ENCODE measurements around the gene HIBCH. TPM values are rescaled to one million over a fixed set of nuclear protein-coding genes. Genes with fewer than 3 reads are reported as not detected.

The HIBCH gene
- total and polyA plus RNA-seq, 2 donors (not counting 3 experiments of a cell fraction or from before 2014, with no cell fraction given), result 6.4 to 24.7 TPM

DNA sequence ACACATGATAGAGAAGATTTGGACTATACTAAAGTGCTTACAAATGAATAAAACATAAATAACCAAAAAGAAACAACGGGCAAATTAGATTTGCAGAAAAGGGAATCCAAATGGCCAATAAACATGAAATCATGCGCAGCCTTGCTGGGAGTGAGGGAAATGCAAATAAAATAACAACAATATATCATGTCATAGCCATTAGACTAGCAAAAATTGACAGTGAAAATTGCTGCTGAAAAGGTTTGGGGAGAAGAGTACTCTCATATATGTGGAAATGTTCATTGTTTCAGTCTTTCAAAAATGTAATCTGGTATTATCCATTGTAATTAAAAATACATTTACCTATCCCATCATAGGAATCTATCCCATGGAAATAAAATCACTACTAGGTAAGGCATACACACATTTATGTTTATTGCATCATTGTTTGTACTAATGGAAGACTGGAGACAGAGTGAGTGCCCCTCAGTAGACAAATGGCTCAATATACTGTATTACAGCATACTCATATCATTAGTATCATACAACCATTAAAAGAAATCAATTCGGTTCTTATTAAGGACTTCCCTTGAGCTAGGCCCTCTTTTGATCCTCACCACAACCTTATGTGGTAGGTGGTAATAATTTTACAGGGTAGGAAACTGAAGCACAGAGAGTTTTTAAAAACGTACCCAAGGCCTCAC is 163.0 kb downstream of the HIBCH start:
- POLR2A ChIA-PET, result no interaction called here
- DNase-seq (ENCODE audit: low read depth, low spot score), result no peak
- H3K79me2 ChIP-seq (ENCODE audit: control insufficient read depth, insufficient read depth, low read length), result no peaks in the 10 kb centered on the region
- no peaks in the 10 kb centered on the region for H3K27me3 ChIP-seq (ENCODE audit: control insufficient read depth in 2 of 2, insufficient read depth in 2 of 2, low read length in 2 of 2)
- no peaks in the 10 kb centered on the region for H3K9me3 ChIP-seq (replicated peaks; ENCODE audit: control insufficient read depth, insufficient read depth, low read length)
- BruUV-seq (replicated peaks), result no TSS peak
- no peak overlapping the region for H3K4me3 ChIP-seq (replicated peaks in 1 of 3; ENCODE audit: insufficient read depth in 1 of 3, low read depth in 1 of 3, low read length in 3 of 3)
- no peaks in the 10 kb centered on the region for H3K4me1 ChIP-seq (ENCODE audit: control insufficient read depth, extremely low read depth, insufficient read depth, low read length)
- no peak overlapping the region for H3K27ac ChIP-seq (ENCODE audit: insufficient read depth, low read depth, low read length)
- TF ChIP-seq POLR2A (IDR thresholded peaks at IDR 0.05; ENCODE audit: low read depth, low read length), result no peak
- TF ChIP-seq MYC (IDR thresholded peaks at IDR 0.05; ENCODE audit: low read depth, low read length), result no peak
- TF ChIP-seq, protein P1, sequence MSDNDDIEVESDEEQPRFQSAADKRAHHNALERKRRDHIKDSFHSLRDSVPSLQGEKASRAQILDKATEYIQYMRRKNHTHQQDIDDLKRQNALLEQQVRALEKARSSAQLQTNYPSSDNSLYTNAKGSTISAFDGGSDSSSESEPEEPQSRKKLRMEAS (IDR thresholded peaks at IDR 0.05; ENCODE audit: insufficient read depth, insufficient read length), result no peak
- TF ChIP-seq JUN (IDR thresholded peaks at IDR 0.05; ENCODE audit: borderline replicate concordance, insufficient read depth, insufficient read length, low read depth), result no peak
- no peak for TF ChIP-seq EZH2 (IDR thresholded peaks at IDR 0.05; ENCODE audit: borderline replicate concordance, low read depth, low read length, severe bottlenecking)
- TF ChIP-seq GATA2 (IDR thresholded peaks at IDR 0.05; ENCODE audit: insufficient read depth, insufficient read length, low read depth, low read length), result no peak
- no peak for TF ChIP-seq FOS (IDR thresholded peaks at IDR 0.05; ENCODE audit: borderline replicate concordance, insufficient read depth, low read length)
- TF ChIP-seq POLR2AphosphoS5 (IDR thresholded peaks at IDR 0.05; ENCODE audit: insufficient read depth, low read depth, low read length), result no peak
- TF ChIP-seq, protein P2, sequence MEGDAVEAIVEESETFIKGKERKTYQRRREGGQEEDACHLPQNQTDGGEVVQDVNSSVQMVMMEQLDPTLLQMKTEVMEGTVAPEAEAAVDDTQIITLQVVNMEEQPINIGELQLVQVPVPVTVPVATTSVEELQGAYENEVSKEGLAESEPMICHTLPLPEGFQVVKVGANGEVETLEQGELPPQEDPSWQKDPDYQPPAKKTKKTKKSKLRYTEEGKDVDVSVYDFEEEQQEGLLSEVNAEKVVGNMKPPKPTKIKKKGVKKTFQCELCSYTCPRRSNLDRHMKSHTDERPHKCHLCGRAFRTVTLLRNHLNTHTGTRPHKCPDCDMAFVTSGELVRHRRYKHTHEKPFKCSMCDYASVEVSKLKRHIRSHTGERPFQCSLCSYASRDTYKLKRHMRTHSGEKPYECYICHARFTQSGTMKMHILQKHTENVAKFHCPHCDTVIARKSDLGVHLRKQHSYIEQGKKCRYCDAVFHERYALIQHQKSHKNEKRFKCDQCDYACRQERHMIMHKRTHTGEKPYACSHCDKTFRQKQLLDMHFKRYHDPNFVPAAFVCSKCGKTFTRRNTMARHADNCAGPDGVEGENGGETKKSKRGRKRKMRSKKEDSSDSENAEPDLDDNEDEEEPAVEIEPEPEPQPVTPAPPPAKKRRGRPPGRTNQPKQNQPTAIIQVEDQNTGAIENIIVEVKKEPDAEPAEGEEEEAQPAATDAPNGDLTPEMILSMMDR (IDR thresholded peaks at IDR 0.05; ENCODE audit: extremely low read depth in 1 of 2, insufficient read depth in 1 of 2, low read depth in 1 of 2, low read length in 2 of 2), result no peak
- H3K36me3 ChIP-seq (ENCODE audit: control insufficient read depth in 2 of 2, extremely low read depth in 1 of 2, insufficient read depth in 2 of 2, low read length in 2 of 2), result no peaks in the 10 kb centered on the region
- no peak overlapping the region for H2AFZ ChIP-seq (ENCODE audit: low read depth, low read length)
- H3K9me1 ChIP-seq (replicated peaks; ENCODE audit: control insufficient read depth, extremely low read depth, insufficient read depth, low read length), result no peaks in the 10 kb centered on the region
- no peak overlapping the region for H3K9ac ChIP-seq (replicated peaks; ENCODE audit: extremely low read depth, insufficient read depth, low read length)
- H4K20me1 ChIP-seq (replicated peaks; ENCODE audit: control insufficient read depth, extremely low read depth, insufficient read depth, low read length), result no peaks in the 10 kb centered on the region
- dilution Hi-C loops (cut with MboI; ENCODE audit: extremely low pct_ligation_motif_present, low sequenced_read_pairs) (no loop called here), intact Hi-C loops (cut with micrococcal nuclease) (no loop called here)
- no peak overlapping the region for H3K4me2 ChIP-seq (ENCODE audit: insufficient read depth, low read length)
- FAIRE-seq, result no peak
- CTCF ChIA-PET, result no interaction called here

Other genes starting within 250 kb of the HIBCH start
- 32.6 and 36.8 TPM in 2 replicates for gene INPP1, start 23.8 kb upstream of the HIBCH start, total RNA-seq
- gene INPP1, start 23.8 kb upstream of the HIBCH start, polyA plus RNA-seq, result 9.3 and 10.6 TPM in 2 replicates
- gene MFSD6, start 88.5 kb upstream of the HIBCH start, total RNA-seq, result 4.5 and 8.2 TPM in 2 replicates
- gene MFSD6, start 88.5 kb upstream of the HIBCH start, polyA plus RNA-seq, result 2.2 and 4.3 TPM in 2 replicates
- 3.8 and 8.4 TPM in 2 replicates for gene NEMP2, start 214.9 kb upstream of the HIBCH start, total RNA-seq
- gene NEMP2, start 214.9 kb upstream of the HIBCH start, polyA plus RNA-seq, result 1.9 and 3.1 TPM in 2 replicates